Neural progenitor cell (in vitro differentiated cells): ENCODE results near the gene EYS. TPM values are rescaled to one million over a fixed set of nuclear protein-coding genes. Genes with fewer than 3 reads are reported as not detected.
A peak's percentile ranks its signal among the peaks of the same experiment; 100 is the strongest.

Experiments
- DNase-seq: peaks from one replicate; pipeline ENCODE4 v3.0.0-alpha.2; 2016; ENCODE audit warnings: low spot score
- H2AFZ ChIP-seq: fragments of 200-600 bp; sonication (generic); replicated peaks from 2 replicates; pipeline ENCODE4 v1.6.1; 2016; ENCODE audit warnings: antibody characterized with exemption
- H3F3A ChIP-seq: fragments of 200-600 bp; sonication (generic); 2 replicates; pipeline ENCODE4 v1.6.1; 2016; ENCODE audit warnings: antibody characterized with exemption, low read depth
- H3K27ac ChIP-seq: fragments of 200-600 bp; sonication (generic); 2 replicates; pipeline ENCODE4 v1.5.1; 2016; ENCODE audit warnings: mild to moderate bottlenecking
- H3K27me3 ChIP-seq: fragments of 200-600 bp; sonication (generic); 2 replicates; pipeline ENCODE4 v1.6.1; 2016; ENCODE audit warnings: mild to moderate bottlenecking, moderate library complexity
- H3K36me3 ChIP-seq: fragments of 200-600 bp; sonication (generic); 2 replicates; pipeline ENCODE4 v1.5.1; 2016
- H3K4me1 ChIP-seq: fragments of 200-600 bp; sonication (generic); 2 replicates; pipeline ENCODE4 v1.6.1; 2016; ENCODE audit warnings: mixed run types
- H3K4me2 ChIP-seq: fragments of 200-600 bp; sonication (generic); 2 replicates; pipeline ENCODE4 v1.6.1; 2016
- H3K4me3 ChIP-seq: fragments of 200-600 bp; sonication (generic); 2 replicates; pipeline ENCODE4 v1.5.1; 2016
- H3K79me2 ChIP-seq: fragments of 200-600 bp; sonication (generic); 2 replicates; pipeline ENCODE4 v1.6.1; 2016; ENCODE audit warnings: low read depth
- H3K9ac ChIP-seq: fragments of 200-600 bp; sonication (generic); 2 replicates; pipeline ENCODE4 v1.6.1; 2016
- H3K9me3 ChIP-seq: fragments of 200-600 bp; sonication (generic); 2 replicates; pipeline ENCODE4 v1.5.1; 2016; ENCODE audit warnings: low read depth
- H4K20me1 ChIP-seq: fragments of 200-600 bp; sonication (generic); 2 replicates; pipeline ENCODE4 v1.6.1; 2016; ENCODE audit warnings: low read depth
- H3K27ac Mint-ChIP-seq: 3 replicates; pipeline ENCODE4 v1.8.0; 2021; ENCODE audit warnings: mixed read lengths
- H3K27me3 Mint-ChIP-seq: 2 replicates; pipeline ENCODE4 v1.8.0; 2022; ENCODE audit warnings: low read depth, mild to moderate bottlenecking, inconsistent platforms, moderate library complexity, mixed read lengths; ENCODE audit not compliant: insufficient read depth
- H3K36me3 Mint-ChIP-seq: 3 replicates; pipeline ENCODE4 v1.8.0; 2021; ENCODE audit warnings: mixed read lengths
- H3K4me1 Mint-ChIP-seq: 3 replicates; pipeline ENCODE4 v1.8.0; 2021; ENCODE audit warnings: mixed read lengths
- H3K4me3 Mint-ChIP-seq: 3 replicates; pipeline ENCODE4 v1.8.0; 2021; ENCODE audit warnings: mild to moderate bottlenecking, moderate library complexity, mixed read lengths
- H3K9me3 Mint-ChIP-seq: 3 replicates; pipeline ENCODE4 v1.8.0; 2020; ENCODE audit warnings: mixed read lengths
- CTCF ChIP-seq: fragments of 200-600 bp; sonication (generic); IDR thresholded peaks from 2 replicates; pipeline ENCODE4 v1.5.1; 2017; ENCODE audit warnings: antibody characterized with exemption, mild to moderate bottlenecking
- EZH2 ChIP-seq: fragments of 200-600 bp; sonication (generic); IDR thresholded peaks from 2 replicates; pipeline ENCODE4 v1.6.1; 2017; ENCODE audit warnings: antibody characterized with exemption, mild to moderate bottlenecking, moderate library complexity
- EZH2phosphoT487 ChIP-seq: fragments of 200-600 bp; sonication (generic); IDR thresholded peaks from 2 replicates; pipeline ENCODE4 v1.6.1; 2017; ENCODE audit warnings: antibody characterized with exemption
- total RNA-seq: library from RNA; depleted of rRNA; stranded (reverse); fragments of >200 nt; gene quantifications from 2 replicates; pipeline ENCODE4 v1.2.3, GENCODE V29; 2015; ENCODE audit warnings: low replicate concordance

The EYS gene
- total RNA-seq, 1 donor from 2014 or later = not detected

DNA sequence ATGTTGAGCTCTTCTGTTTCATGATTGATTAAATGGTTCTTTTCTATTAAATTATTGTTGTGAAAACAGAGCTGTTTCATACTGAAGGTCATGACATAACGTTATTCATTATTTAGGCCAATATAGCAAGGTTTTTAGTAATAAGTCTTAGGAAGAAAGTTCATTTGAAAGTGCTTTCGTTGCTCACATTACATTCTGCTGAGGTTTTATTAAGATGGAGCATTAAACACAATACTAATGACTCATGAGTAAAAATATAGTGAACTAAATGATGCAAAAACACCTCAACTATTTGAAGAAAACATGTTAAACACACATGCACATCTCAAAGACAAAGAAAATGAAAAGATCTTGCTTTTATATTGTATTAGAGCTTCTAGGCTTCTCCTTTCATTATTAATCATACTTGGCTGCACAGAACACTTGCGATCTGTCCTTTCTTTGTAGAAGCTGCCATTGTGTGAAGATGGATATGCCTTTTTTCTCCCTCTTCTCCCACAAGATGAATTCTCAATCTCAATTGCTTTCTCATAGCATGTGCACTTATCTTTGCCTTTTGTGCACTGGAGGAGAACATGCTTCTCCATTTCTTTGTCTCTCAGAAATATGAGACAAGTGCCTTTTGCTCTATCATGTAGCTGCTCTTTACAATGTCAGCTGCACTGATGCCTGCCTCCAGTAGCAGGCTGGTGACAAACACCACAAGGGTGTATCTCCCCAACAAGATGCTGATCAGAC lies 1759.1 kb downstream of the EYS start:
- Mint-ChIP-seq H3K27me3 (no peaks in the 10 kb centered on the region), H3K27ac (peak overlapping the region; percentile 85), H3K9me3 (peaks cover 2% of the 10 kb centered on the region), H3K4me3 (no peak overlapping the region), H3K36me3 (no peaks in the 10 kb centered on the region), H3K4me1 (peaks cover 31% of the 10 kb centered on the region)
- DNase-seq = peak; percentile 17
- TF ChIP-seq EZH2 = no peak
- TF ChIP-seq CTCF = no peak
- no peak for TF ChIP-seq EZH2phosphoT487
- H3K36me3 ChIP-seq = no peaks in the 10 kb centered on the region
- no peak overlapping the region for H3K27ac ChIP-seq
- H3K79me2 ChIP-seq = no peaks in the 10 kb centered on the region
- no peak overlapping the region for H3K4me3 ChIP-seq
- H4K20me1 ChIP-seq = no peaks in the 10 kb centered on the region
- H3K27me3 ChIP-seq = no peaks in the 10 kb centered on the region
- peak overlapping the region; percentile 53 for H2AFZ ChIP-seq
- no peaks in the 10 kb centered on the region for H3K9me3 ChIP-seq
- peaks cover 35% of the 10 kb centered on the region for H3K4me1 ChIP-seq
- H3F3A ChIP-seq = peaks cover 25% of the 10 kb centered on the region
- H3K9ac ChIP-seq = no peak overlapping the region
- H3K4me2 ChIP-seq = peak overlapping the region; percentile 7

DNA sequence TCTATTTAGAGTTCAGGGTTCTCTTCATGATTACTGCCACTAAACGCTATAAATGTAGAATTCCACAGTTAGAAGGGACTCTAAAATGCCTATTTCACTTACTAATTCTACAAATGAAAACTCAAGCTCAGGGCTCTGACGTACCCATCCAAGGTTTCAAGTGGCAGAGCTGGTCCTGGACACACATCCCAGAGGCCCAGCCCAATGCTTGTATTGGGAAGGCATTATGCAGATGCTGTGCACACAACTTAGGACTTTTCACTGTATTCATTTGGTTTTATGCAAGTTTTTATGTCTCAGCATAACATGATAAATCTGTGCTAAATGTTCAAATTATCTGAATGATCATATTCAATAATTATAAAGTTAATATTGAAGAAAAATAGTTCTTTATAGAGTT lies 1761.0 kb downstream of the EYS start:
- no peak overlapping the region for H3K9ac ChIP-seq
- H3K4me1 ChIP-seq = peaks cover 51% of the 10 kb centered on the region
- no peak for DNase-seq
- no peaks in the 10 kb centered on the region for H3K36me3 Mint-ChIP-seq
- no peaks in the 10 kb centered on the region for H3K27me3 Mint-ChIP-seq
- H3K4me2 ChIP-seq = no peak overlapping the region
- H3K79me2 ChIP-seq = no peaks in the 10 kb centered on the region
- H3K27me3 ChIP-seq = no peaks in the 10 kb centered on the region
- no peak for TF ChIP-seq CTCF
- TF ChIP-seq EZH2 = no peak
- H3K36me3 ChIP-seq = no peaks in the 10 kb centered on the region
- H4K20me1 ChIP-seq = no peaks in the 10 kb centered on the region
- peaks cover 5% of the 10 kb centered on the region for H3K9me3 Mint-ChIP-seq
- H3K9me3 ChIP-seq = no peaks in the 10 kb centered on the region
- peak overlapping the region; percentile 26 for H3K27ac Mint-ChIP-seq
- H3K4me1 Mint-ChIP-seq = peaks cover 45% of the 10 kb centered on the region
- no peak overlapping the region for H3K4me3 Mint-ChIP-seq
- no peak overlapping the region for H2AFZ ChIP-seq
- peaks cover 40% of the 10 kb centered on the region for H3F3A ChIP-seq
- H3K27ac ChIP-seq = no peak overlapping the region
- no peak overlapping the region for H3K4me3 ChIP-seq

- no peak for TF ChIP-seq EZH2
- TF ChIP-seq EZH2phosphoT487 = no peak
- TF ChIP-seq CTCF = no peak
- peaks cover 47% of the 10 kb centered on the region for H3K4me1 Mint-ChIP-seq
- H3K9me3 Mint-ChIP-seq = peaks cover 8% of the 10 kb centered on the region
- Histone ChIP-seq H4K20me1 (no peaks in the 10 kb centered on the region), H3K79me2 (no peaks in the 10 kb centered on the region), H3K9me3 (no peaks in the 10 kb centered on the region), H3K4me3 (no peak overlapping the region), H3K9ac (no peak overlapping the region), H3K36me3 (no peaks in the 10 kb centered on the region), H3K27ac (peak overlapping the region; percentile 95), H3K4me2 (peak overlapping the region; percentile 62), H3K27me3 (no peaks in the 10 kb centered on the region), H3K4me1 (peaks cover 65% of the 10 kb centered on the region), H3F3A (peaks cover 40% of the 10 kb centered on the region), H2AFZ (no peak overlapping the region)
- H3K4me3 Mint-ChIP-seq = no peak overlapping the region
- no peaks in the 10 kb centered on the region for H3K27me3 Mint-ChIP-seq
- H3K27ac Mint-ChIP-seq = peak overlapping the region; percentile 97
- no peaks in the 10 kb centered on the region for H3K36me3 Mint-ChIP-seq
- DNase-seq = peak; percentile 77
Observed at GRCh38 chr6:63943826-63944225, 1763.2 kb downstream of the EYS start.
